Liver (tissue), 9 donors: Measurements from ENCODE around the gene CTNNA2. TPM values are rescaled to one million over a fixed set of nuclear protein-coding genes. Genes with fewer than 3 reads are reported as not detected.

ENCODE experiments used
- DNase-seq: peaks from one replicate; pipeline ENCODE4 v3.0.0-alpha.2; 2017; ENCODE audit warnings: low spot score
- H3K27ac ChIP-seq, 2 donors: one replicate each; pipeline ENCODE4 v1.7.0; 2013; ENCODE audit warnings: inconsistent platforms in 2 of 2, low read length in 2 of 2, control low read depth in 1 of 2, low read depth in 1 of 2, mild to moderate bottlenecking in 1 of 2
- H3K27me3 ChIP-seq, 4 donors: one replicate each; pipeline versions ENCODE4 v1.6.1 to v1.7.0; 2013; ENCODE audit warnings: low read length in 3 of 4, inconsistent platforms in 1 of 4, mild to moderate bottlenecking in 1 of 4, moderate library complexity in 1 of 4; ENCODE audit not compliant: control insufficient read depth in 4 of 4, insufficient read depth in 4 of 4
- H3K36me3 ChIP-seq, 4 donors: one replicate each; pipeline versions ENCODE4 v1.6.1 to v1.7.0; 2013; ENCODE audit warnings: low read length in 3 of 4, mild to moderate bottlenecking in 3 of 4, low read depth in 1 of 4, moderate library complexity in 1 of 4; ENCODE audit not compliant: control insufficient read depth in 4 of 4, insufficient read depth in 3 of 4
- H3K4me1 ChIP-seq, 4 donors: one replicate each; pipeline versions ENCODE4 v1.6.1 to v1.7.0; 2013; ENCODE audit warnings: low read length in 3 of 4, mild to moderate bottlenecking in 3 of 4, moderate library complexity in 1 of 4; ENCODE audit not compliant: control insufficient read depth in 4 of 4, insufficient read depth in 4 of 4
- H3K4me3 ChIP-seq, 3 donors: one replicate each; pipeline versions ENCODE4 v1.6.1 to v1.7.0; 2013; ENCODE audit warnings: low read length in 3 of 3, control low read depth in 1 of 3, low read depth in 1 of 3, mild to moderate bottlenecking in 1 of 3
- H3K9ac ChIP-seq, 2 donors: one replicate each; pipeline ENCODE4 v1.7.0; 2013; ENCODE audit warnings: low read length in 2 of 2, mild to moderate bottlenecking in 2 of 2, moderate library complexity in 2 of 2, control low read depth in 1 of 2, low read depth in 1 of 2
- H3K9me3 ChIP-seq, 4 donors: one replicate each; pipeline versions ENCODE4 v1.6.1 to v1.7.0; 2013; ENCODE audit warnings: low read length in 3 of 4; ENCODE audit not compliant: control insufficient read depth in 4 of 4
- ATF3 ChIP-seq: IDR thresholded peaks from 2 replicates; pipeline ENCODE4 v1.6.1; 2016; ENCODE audit warnings: antibody characterized with exemption
- EGR1 ChIP-seq, 2 donors: IDR thresholded peaks; 2 replicates each; pipeline ENCODE4 v1.6.1; 2016 to 2018; ENCODE audit warnings: antibody characterized with exemption in 2 of 2, low read depth in 2 of 2
- FOXA1 ChIP-seq: IDR thresholded peaks from 2 replicates; pipeline ENCODE4 v1.6.1; 2016; ENCODE audit warnings: antibody characterized with exemption
- FOXA2 ChIP-seq: IDR thresholded peaks from 2 replicates; pipeline ENCODE4 v1.6.1; 2016; ENCODE audit warnings: antibody characterized with exemption
- GABPA ChIP-seq, 2 donors: IDR thresholded peaks in 1 of 2; conservative IDR thresholded peaks in 1 of 2; 2 replicates each; pipeline ENCODE4 v1.6.1; 2016; ENCODE audit warnings: antibody characterized with exemption in 2 of 2, mild to moderate bottlenecking in 1 of 2, moderate library complexity in 1 of 2
- HNF4A ChIP-seq, 2 donors: conservative IDR thresholded peaks; 2 replicates each; pipeline ENCODE4 v1.6.1; 2016; ENCODE audit warnings: antibody characterized with exemption in 2 of 2, mild to moderate bottlenecking in 2 of 2
- HNF4G ChIP-seq: IDR thresholded peaks from 2 replicates; pipeline ENCODE4 v1.6.1; 2016; ENCODE audit warnings: antibody characterized with exemption
- JUND ChIP-seq, 2 donors: IDR thresholded peaks; 2 replicates each; pipeline ENCODE4 v1.6.1; 2016; ENCODE audit warnings: antibody characterized with exemption in 2 of 2
- MAX ChIP-seq: IDR thresholded peaks from 2 replicates; pipeline ENCODE4 v1.6.1; 2016; ENCODE audit warnings: antibody characterized with exemption
- NR2F2 ChIP-seq: IDR thresholded peaks from 2 replicates; pipeline ENCODE4 v1.6.1; 2016; ENCODE audit warnings: antibody characterized with exemption
- RAD21 ChIP-seq, 2 donors: IDR thresholded peaks; 2 replicates each; pipeline ENCODE4 v1.6.1; 2016; ENCODE audit warnings: antibody characterized with exemption in 2 of 2, mild to moderate bottlenecking in 2 of 2
- SP1 ChIP-seq: IDR thresholded peaks from 2 replicates; pipeline ENCODE4 v1.6.1; 2018; ENCODE audit warnings: antibody characterized with exemption, mild to moderate bottlenecking
- TAF1 ChIP-seq: conservative IDR thresholded peaks from 2 replicates; pipeline ENCODE4 v1.6.1; 2016; ENCODE audit warnings: antibody characterized with exemption, mild to moderate bottlenecking
- WGBS: extraction: QIAGEN DNeasy Blood & Tissue Kit; methylation state at CpG from one replicate; pipeline ENCODE4 v1.1.7; 2013; 5-methylcytosine and 5-hydroxymethylcytosine counted together
- polyA plus RNA-seq, 2 donors: library from polyadenylated mRNA; stranded (reverse) in 1 of 2; unstranded in 1 of 2; fragments of 200-250 nt in 1 of 2; fragments of >200 nt in 1 of 2; fragmentation: Nextera tagmentation in 1 of 2; extraction: Ambion mirVana in 1 of 2; gene quantifications; one replicate each; pipeline versions ENCODE4 v1.2.1 to v1.2.3, GENCODE V29; 2013 to 2015
- total RNA-seq, 2 donors: library from RNA; depleted of rRNA; stranded (reverse); fragments of >200 nt; gene quantifications; one replicate each; pipeline ENCODE4 v1.2.3, GENCODE V29; 2014
- TF ChIP-seq, protein P1 (sequence below): fragments of 150-350 bp; IDR thresholded peaks from 2 replicates; pipeline ENCODE4 v1.5.1; 2017; ENCODE audit warnings: improper control_type of control experiment, low read depth, low read length; ENCODE audit not compliant: missing input control
- TF ChIP-seq, protein P2 (sequence below): IDR thresholded peaks from 2 replicates; pipeline ENCODE4 v1.6.1; 2016; ENCODE audit warnings: antibody characterized with exemption
- donor health status: healthy.
- donor health status: healthy.
- donor health status: healthy.
- donor health status: healthy.
- donor health status: healthy.

The CTNNA2 gene
- total and polyA plus RNA-seq, 4 donors = 0.05 TPM; not detected in 3

DNA sequence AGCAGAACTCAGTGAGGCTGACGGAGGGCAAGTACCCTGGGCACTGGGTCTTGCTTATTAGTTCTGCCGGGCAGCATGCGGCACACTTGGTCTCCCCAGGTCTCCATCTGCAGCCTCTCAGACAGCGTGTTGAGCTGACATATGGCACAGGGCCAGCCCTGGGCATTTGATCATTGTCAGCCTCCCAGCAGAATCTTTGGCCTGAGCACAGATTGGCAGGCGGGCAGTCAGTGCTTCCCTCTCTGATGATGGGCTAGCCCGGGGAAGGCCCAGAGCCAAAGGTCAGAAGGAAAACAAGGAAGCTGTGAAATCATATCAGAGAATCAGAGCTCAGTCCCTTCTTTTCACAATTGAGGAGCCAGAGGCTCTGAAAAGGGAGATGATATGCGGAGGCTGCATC is 941.8 kb downstream of the CTNNA2 start:
- WGBS = 70% methylated on average over 7 of the region's 7 CpGs
- Histone ChIP-seq H3K27me3 (peaks cover 0 to 3% (median 0%) of the 10 kb centered on the region in 4 donors), H3K4me3 (no peak overlapping the region), H3K9me3 (no peaks in the 10 kb centered on the region), H3K36me3 (no peaks in the 10 kb centered on the region), H3K4me1 (no peaks in the 10 kb centered on the region), H3K9ac (no peak overlapping the region), H3K27ac (no peak overlapping the region)
- TF ChIP-seq RAD21 (IDR thresholded peaks at IDR 0.05) (no peak), FOXA2 (no peak), HNF4G (no peak)
- no peak for DNase-seq

- Histone ChIP-seq H3K9ac (no peak overlapping the region), H3K27ac (no peak overlapping the region), H3K4me1 (no peaks in the 10 kb centered on the region), H3K4me3 (no peak overlapping the region), H3K9me3 (no peaks in the 10 kb centered on the region), H3K27me3 (no peaks in the 10 kb centered on the region), H3K36me3 (no peaks in the 10 kb centered on the region)
- DNase-seq = no peak
- TF ChIP-seq SP1 = no peak
- 73% methylated on average over 5 of the region's 5 CpGs for WGBS
Measured at GRCh38 chr2:80459028-80459427, 946.2 kb downstream of the CTNNA2 start.

GRCh38 chr2:80461505-80462197 is 948.8 kb downstream of the CTNNA2 start:
- no peak overlapping the region for H3K9ac ChIP-seq
- no peaks in the 10 kb centered on the region for H3K27me3 ChIP-seq
- no peaks in the 10 kb centered on the region for H3K36me3 ChIP-seq
- 56% methylated on average over 3 of the region's 3 CpGs for WGBS
- H3K4me3 ChIP-seq = no peak overlapping the region
- no peak for DNase-seq
- TF ChIP-seq RAD21 (IDR thresholded peaks at IDR 0.05) (no peak), NR2F2 (no peak), FOXA1 (no peak), MAX (no peak), TAF1 (no peak)
- TF ChIP-seq, protein P1, sequence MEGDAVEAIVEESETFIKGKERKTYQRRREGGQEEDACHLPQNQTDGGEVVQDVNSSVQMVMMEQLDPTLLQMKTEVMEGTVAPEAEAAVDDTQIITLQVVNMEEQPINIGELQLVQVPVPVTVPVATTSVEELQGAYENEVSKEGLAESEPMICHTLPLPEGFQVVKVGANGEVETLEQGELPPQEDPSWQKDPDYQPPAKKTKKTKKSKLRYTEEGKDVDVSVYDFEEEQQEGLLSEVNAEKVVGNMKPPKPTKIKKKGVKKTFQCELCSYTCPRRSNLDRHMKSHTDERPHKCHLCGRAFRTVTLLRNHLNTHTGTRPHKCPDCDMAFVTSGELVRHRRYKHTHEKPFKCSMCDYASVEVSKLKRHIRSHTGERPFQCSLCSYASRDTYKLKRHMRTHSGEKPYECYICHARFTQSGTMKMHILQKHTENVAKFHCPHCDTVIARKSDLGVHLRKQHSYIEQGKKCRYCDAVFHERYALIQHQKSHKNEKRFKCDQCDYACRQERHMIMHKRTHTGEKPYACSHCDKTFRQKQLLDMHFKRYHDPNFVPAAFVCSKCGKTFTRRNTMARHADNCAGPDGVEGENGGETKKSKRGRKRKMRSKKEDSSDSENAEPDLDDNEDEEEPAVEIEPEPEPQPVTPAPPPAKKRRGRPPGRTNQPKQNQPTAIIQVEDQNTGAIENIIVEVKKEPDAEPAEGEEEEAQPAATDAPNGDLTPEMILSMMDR = no peak
- TF ChIP-seq, protein P2, sequence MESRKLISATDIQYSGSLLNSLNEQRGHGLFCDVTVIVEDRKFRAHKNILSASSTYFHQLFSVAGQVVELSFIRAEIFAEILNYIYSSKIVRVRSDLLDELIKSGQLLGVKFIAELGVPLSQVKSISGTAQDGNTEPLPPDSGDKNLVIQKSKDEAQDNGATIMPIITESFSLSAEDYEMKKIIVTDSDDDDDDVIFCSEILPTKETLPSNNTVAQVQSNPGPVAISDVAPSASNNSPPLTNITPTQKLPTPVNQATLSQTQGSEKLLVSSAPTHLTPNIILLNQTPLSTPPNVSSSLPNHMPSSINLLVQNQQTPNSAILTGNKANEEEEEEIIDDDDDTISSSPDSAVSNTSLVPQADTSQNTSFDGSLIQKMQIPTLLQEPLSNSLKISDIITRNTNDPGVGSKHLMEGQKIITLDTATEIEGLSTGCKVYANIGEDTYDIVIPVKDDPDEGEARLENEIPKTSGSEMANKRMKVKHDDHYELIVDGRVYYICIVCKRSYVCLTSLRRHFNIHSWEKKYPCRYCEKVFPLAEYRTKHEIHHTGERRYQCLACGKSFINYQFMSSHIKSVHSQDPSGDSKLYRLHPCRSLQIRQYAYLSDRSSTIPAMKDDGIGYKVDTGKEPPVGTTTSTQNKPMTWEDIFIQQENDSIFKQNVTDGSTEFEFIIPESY = no peak
- no peaks in the 10 kb centered on the region for H3K4me1 ChIP-seq
- H3K9me3 ChIP-seq = no peaks in the 10 kb centered on the region
- H3K27ac ChIP-seq = no peak overlapping the region

DNA sequence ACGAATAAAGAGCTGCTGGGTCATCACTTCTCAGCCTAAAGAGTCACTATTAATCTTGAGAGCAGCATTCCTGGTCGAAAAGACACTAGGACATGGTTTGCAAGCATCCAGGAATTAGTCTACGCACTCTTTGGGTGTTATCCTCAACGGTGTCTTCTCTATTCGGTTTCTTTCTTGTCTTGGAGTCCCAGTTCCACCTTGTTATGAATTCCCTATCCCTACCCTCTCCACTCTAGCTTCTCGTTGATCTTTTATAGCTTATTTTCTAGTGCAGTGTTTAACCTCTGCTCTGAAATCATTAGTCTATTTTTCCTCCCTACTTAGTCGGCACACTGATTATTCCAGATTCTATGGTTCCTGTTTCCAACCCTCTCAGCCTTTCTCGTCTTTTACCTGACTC is 949.8 kb downstream of the CTNNA2 start:
- DNase-seq = no peak
- H3K4me3 ChIP-seq = no peak overlapping the region
- WGBS = 60% methylated on average over 8 of the region's 8 CpGs
- H3K9ac ChIP-seq = no peak overlapping the region
- H3K27ac ChIP-seq = no peak overlapping the region
- H3K4me1 ChIP-seq = no peaks in the 10 kb centered on the region
- no peaks in the 10 kb centered on the region for H3K27me3 ChIP-seq
- no peaks in the 10 kb centered on the region for H3K9me3 ChIP-seq
- H3K36me3 ChIP-seq = no peaks in the 10 kb centered on the region
- TF ChIP-seq NR2F2 (no peak), EGR1 (IDR thresholded peaks at IDR 0.05; ENCODE audit: low read depth in 2 of 2) (no peak), RAD21 (IDR thresholded peaks at IDR 0.05) (no peak), HNF4A (conservative IDR thresholded peaks at IDR 0.05) (no peak), JUND (IDR thresholded peaks at IDR 0.05) (no peak), TAF1 (no peak), HNF4G (no peak), ATF3 (no peak), GABPA (IDR thresholded peaks at IDR 0.05 in 1 of 2, conservative IDR thresholded peaks at IDR 0.05 in 1 of 2) (no peak), FOXA1 (no peak)
- TF ChIP-seq, protein P2 = no peak
